Measurements from ENCODE around the gene BRSK2.
"Not testable (repeated sequence)": the region's sequence is repeated elsewhere in the genome, so short reads cannot be mapped to it uniquely, and the experiment has no call there.

BRSK2 gene

DNA sequence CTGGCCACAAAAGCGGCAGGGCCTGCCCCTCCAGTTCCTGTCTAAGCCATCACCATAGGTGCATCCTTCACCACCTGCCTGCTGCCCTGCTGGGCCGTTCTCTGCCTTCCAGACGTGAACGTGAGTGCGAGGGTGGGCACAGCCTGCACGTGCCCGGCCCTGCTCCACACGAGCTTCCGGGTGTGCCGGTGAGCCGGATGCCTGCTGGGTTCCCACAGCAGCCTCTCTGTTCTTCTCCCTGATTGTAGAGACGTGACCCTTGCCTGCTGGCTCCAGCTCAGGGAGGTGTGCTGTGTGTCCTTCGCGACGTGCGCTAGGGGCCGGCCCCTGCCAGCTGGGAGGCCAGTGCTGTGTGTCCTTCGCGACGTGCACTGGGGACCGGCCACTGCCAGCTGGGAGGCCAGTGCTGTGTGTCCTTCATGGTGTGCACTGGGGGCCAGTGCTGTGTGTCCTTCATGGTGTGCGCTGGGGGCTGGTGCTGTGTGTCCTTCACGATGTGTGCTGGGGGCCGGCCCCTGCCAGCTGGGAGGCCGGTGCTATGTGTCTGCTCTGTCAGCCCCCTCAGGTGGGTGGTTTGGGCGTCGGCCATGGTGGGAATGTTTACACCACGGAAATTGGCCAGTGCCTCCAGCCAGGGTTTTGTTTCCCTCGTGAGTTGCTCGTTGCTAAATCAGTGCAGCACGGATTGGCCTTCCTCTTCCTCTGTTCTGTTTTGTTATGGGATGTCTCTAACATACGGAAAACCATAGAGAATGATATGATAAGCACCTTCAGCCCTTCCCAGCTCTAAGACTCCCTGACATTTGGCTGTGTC lies 35.4 kb upstream of the BRSK2 start:
- DNase-seq = no peak

DNA sequence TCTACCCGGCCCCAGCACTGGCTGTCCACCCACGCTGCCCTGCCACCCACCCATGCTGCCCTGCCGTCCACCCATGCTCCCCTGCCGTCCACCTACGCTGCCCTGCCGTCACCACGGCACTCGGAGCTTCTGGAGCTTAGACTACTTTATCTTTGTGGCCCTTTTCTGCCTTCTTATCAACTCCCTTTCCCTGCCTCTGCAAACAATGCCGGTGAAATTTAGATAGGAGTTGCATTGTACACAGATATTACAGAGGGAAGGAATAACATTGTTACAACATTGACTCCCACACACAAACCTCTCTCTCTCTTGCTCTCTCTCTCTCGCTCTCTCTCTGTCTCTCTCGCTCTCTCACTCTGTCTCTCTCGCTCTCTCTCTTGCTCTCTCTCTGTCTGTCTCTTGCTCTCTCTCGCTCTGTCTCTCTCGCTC lies 33.7 kb upstream of the BRSK2 start:
- peak; percentile 54 for DNase-seq

DNA sequence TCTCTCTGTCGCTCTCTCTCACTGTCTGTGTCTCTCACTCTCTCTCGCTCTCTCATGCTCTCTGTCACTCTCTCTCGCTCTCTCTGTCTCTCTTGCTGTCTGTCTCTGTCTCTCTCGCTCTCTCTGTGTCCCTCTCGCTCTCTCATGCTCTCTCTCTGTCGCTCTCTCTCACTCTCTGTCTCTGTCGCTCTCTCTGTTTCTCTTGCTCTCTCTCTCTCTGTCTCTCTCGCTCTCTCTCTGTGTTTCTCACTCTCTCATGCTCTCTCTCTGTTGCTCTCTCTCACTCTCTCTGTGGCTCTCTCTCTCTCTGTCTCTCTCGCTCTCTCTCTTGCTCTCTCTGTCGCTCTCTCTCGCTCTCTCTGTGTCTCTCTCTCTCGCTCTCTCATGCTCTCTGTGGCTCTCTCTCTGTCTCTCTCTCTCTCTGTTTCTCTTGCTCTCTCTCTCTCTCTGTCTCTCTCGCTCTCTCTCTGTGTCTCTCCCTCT lies 33.2 kb upstream of the BRSK2 start:
- DNase-seq = no peak

DNA sequence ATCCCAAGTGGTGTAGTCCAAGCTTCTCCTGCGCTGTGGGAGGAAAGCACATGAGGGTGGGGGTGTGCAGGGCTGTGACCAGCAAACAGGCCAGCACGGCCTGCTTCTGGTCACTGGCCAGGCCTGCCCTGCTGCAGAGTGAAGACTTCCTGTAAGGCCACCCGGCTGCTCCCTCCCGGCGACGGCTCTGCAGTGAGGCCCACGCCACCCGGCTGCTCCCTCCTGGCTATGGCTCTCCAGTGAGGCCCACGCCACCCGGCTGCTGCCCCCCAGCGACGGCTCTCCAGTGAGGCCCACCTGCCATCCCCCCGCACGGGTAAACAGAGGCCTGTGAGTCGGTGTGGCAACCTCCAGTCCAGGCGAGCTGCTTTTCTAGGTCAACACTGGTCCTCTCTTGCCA lies 31.4 kb upstream of the BRSK2 start:
- DNase-seq = no peak

DNA sequence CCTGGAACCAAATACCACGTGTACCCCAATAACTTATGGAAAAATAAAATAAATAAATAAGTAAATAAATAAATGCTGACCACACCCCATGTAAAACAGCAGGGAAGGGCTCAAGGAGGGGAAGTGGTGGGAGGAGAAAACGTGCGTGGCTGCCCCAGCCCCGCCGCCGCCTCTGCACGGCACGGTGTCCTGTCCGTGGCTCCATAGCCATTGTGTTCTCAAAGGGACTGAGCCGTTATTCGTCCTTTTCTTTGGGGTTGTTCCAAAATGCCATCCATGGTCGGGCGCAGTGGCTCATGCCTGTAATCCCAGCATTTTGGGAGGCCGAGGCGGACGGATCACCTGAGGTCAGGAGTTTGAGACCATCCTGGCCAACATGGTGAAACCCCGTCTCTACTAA lies 30.8 kb upstream of the BRSK2 start:
- not testable (repeated sequence) for DNase-seq

DNA sequence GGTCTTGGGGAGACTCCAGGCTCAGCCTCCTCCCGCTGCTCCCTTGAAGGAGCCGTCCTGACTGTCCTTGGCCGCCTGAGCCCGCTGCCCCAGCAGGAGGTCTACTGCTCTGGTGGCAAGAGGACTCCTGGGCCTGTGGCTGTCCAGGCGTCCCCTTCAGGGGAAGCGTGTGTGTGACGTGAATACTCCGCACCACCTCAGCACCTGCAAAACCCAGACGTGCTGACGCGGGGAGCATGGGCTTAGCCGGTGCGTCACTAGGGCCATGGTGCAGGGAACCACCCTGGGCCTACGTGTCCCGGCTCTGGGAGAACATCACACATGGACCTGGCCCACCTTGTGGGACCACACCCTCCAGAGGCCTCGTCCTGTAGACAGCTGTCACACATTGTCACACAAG lies 30.2 kb upstream of the BRSK2 start:
- DNase-seq = no peak

DNA sequence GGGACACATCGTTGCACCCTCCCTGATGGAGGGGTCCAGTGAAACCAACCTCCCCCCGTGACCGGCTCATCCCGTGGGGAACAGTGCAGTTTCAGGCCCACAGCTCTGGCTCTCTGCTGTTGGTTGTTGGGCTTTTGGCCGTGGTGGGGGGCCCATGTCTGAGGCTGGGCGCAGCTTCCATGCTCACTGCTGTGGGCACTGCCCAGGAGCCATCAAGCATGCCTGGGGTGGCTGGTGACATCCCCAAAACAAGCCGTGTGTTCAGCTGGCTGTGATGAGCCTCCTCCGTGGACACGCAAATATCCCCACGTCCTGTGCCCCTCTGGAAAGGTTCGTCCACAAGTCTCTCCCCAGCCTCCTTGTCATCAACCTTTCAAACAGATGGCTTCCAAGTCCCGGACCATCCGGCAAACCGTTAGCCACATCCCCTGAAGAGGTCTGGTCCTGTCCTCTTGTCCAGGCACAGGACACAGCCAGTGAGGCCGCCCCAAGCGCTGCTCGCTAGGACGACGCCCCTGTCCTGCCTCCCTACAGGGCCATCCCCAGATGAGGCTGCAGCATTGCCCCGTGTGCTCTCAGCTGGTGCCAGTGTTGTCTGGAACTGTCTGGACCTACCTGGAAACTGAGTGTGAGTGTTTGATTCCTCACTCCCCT lies 29.4 kb upstream of the BRSK2 start:
- no peak for DNase-seq

DNA sequence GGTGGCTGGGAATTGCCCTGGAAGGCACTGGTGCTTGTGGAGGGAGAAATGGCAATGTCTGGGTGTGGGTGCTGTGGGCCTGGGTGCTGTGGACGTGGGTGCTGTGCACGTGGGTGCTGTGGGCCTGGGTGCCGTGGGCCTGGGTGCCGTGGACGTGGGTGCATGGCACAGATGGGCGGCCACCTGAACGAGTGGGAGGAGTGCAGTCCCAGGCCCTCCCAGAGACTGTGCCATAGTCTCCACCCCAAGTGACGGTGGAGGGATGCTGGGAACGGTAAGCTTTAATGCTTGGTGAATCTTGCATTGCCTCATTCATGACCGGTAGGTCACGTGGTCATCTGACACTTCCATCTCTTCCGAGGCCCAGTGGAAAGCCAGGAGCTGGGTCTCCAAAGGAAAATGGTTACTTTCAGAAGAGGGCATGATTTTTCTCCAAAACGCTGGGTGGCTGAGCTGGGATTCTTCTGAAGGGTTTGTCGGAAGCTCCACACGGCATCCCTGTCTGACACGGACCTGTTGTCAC lies 28.8 kb upstream of the BRSK2 start:
- DNase-seq = no peak

DNA sequence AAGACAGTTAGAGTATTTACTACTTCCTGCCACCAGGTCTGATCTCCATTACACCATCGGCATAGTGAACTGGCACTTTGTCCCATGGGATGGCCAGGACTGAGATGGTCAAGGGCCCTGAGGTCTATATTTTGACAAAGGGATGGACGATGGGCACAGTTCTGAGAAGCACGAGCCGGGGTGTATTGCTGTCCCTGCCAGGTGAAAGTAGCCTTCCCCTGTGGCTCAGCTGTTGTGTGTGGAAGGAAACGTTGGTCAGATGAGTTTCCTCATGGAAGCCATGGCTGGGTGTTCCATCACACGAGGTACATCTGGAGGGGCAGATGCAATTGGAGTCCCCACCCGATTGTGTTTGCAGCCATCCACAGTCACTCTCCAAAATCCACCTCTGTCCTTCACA lies 27.9 kb upstream of the BRSK2 start:
- DNase-seq = no peak

DNA sequence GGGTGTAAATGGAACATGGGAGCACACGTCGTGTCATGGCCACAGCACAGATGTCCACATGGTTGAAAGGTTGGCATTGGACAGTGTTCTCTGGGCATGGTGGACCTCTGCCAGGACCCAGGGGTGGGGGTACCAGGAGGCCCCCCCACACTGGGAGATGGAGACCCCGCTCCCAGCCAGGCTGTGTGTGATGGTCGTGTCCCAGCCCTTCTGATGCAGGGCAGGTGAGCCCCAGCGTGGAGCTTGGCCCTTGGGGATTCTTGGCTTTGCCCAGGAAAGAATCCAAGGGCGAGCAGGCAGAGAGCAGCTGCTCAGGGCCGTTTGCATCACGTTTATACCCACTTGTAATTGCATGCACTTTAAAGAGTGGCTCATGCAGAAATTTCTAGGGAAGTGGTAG lies 22.0 kb upstream of the BRSK2 start:
- no peak for DNase-seq

DNA sequence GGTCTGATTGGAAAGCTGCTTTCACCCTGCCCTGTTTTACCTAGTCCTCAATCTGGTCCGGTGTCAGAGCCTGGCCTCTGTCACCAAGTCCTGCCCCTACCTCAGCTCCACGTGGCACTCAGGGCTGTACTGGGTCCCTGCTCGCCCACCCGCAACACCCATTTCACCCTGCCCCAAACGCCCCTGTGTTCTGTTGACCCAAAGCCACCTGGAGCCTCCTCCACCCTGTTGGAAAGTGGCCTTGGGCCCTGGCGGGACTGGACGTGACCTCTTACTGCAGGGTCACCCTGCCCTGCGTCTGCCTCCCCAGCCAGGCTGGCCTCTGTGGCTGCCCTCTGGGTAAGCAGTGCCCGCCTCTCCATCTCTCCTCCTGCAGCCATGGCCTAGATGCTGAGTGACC lies 21.5 kb upstream of the BRSK2 start:
- no peak for DNase-seq

DNA sequence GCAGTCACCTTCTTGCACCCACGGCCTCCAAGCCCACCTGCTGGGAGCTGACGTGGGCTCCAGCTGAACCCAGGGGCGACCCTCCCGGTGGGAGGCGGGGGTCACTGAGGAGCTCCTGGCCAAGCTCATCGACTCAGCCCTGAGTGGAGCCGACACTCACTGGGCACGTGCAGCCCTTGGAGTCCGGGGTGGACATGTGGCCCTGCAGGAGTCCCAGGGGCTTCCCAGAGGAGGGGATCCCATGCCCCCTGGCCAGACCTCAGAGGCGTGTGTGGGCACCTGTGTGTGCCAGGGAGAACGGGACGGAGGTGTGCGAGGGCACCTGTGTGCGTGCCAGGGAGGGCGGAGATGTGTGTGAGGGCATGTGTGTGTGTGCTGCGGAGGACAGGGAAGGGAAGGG lies 20.8 kb upstream of the BRSK2 start:
- DNase-seq = no peak

DNA sequence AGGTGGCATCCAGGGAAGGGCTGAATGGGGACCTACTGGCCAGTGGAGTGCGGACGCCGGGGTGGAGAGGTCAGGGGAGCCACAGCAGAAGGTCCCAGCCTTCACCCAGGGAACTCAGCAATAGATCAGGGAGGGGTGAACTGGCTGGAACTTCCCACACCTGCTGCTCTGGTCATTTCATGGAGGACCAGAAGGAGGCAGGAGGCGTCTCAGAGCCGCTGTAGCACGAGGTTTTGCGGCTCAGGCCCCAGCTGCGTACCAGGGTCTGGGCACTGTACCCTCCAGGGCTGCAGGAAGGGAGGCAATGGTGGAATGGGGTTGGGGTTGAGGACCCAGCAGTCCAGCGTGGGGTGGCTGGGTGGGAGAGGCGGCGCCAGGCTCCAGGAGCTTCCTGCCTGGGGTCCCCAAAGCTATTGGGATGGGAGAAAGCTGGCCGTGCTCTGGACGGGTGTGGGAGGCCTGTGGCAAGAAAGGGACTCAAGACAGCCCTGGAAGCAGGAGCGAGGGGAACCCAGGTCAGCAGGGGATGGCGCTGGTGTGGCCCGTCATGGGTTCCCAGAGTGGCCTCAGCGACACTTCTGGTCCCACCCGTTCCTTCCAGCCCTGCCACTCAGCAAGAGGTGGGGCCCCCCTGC lies 20.2 kb upstream of the BRSK2 start:
- no peak for DNase-seq

DNA sequence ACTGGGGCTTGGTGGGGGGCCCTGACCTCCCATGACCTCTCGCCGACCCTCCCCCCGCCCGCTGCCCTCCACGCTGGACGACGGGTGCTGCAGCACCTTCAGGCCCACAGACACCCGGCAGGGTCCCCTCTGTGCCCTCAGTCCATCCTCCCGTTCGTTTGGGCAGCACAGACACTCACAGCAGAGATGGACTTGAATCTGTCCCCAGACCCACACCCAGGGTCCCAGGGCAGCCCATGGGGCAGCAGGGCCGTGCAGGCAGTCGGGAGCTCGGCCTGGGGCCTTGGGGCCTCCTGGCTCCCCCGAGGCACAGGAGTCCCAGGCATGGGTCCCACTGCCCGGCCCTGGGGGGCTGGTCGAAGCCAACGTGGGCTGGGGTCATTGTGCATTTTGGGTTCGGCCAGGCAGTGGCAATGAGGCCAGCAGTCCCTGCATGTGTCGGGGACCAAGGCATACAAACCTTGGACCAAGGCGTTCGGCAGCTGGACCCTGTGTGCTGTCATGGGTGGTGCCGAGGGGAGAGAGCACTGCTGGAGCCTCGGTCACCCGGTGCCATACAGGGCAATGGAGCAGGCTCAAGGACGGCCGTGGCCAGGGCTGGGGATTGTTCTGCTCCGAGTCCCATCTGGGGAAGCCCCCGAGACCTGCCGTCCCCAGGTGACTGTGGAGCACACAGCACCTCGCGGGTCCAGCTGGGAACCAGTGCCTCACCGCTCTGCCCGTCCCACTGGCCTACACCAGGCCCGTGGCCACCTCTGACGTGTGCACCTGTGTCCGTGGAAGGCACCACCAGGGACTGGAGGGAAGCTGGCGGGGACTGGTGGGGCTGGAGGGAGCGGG lies 19.3 kb upstream of the BRSK2 start:
- DNase-seq = no peak

DNA sequence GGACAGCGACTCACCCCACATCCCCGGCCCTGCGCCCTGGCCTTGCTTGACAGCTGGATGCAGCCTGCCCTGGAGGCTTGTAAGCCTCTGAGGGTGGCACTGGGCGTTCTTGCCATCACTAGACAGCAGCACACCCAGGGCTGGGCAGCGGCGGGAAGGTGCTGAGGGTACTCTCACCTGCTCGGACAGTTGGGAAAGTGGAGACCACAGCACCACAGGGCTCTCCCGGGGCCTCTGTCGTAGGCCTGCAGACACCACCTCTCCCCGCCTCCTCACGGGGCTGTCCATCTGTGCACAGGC lies 18.8 kb upstream of the BRSK2 start:
- no peak for DNase-seq

DNA sequence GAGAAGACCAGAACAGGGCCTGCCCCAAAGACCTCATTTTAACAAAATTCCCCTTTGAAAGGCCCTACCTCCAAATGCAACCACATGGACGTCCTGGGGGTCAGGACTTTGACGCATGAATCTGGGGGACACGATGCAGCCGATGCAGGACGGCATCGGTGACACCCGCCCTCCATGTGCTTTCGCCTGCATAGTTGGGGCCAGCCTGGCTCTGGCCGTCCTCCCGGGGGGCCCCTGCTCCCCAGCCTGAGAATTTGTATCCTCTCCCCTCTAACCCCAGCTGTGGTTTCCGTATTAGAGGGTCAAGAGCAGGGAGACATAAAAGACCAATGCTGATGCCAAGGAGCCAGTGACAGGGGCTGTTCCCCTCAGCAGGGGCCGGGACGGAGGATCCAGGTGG lies 18.4 kb upstream of the BRSK2 start:
- DNase-seq = no peak

DNA sequence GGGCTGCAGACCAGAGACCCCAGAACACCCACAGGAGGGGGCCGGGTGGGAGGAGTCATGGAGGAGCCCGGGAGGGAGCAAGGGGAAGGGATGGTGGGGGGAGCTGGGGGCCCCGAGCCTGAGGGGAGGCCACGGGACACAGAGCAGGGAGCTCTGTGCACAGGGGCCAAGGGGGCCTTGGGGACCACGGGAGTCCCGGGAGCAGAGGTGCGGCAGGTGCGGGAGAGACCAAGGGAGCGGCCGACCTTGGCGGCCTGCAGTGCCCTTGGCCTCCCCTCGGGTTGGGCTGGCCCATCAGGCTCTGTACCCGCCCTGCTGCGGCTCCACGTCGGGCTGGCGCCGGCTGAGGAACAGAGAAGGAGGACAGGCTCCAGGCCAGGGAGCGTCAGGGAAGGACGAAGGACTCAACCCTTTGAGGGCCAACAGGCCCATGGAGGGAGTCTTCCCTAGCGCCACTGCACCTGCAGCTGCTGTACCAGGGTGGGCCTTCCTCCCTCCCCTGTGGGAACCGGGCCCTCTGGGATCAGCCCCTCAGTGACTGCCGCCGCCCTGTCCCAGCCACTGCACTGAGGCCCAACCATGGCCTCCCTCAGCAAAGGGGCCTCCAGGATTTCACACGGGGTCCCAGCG lies 17.8 kb upstream of the BRSK2 start:
- DNase-seq = no peak

DNA sequence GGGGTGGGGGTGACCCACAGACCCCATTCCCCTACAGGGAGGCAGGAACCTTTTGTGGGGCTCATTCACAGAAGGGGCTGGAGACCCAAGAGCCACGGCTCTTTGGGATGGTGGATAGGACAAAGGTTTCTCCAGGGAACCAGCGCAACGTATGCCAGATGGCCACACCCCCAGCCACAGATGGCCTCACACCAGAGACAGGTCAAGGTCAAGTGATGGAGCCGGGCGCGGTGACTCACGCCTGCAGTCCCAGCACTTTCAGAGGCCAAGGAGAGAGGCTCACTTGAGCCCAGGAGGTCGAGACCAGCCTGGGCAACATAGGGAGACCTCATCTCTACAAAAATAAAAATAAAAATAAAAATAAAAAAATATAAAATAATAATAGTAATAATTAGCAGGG lies 17.1 kb upstream of the BRSK2 start:
- DNase-seq = no peak

DNA sequence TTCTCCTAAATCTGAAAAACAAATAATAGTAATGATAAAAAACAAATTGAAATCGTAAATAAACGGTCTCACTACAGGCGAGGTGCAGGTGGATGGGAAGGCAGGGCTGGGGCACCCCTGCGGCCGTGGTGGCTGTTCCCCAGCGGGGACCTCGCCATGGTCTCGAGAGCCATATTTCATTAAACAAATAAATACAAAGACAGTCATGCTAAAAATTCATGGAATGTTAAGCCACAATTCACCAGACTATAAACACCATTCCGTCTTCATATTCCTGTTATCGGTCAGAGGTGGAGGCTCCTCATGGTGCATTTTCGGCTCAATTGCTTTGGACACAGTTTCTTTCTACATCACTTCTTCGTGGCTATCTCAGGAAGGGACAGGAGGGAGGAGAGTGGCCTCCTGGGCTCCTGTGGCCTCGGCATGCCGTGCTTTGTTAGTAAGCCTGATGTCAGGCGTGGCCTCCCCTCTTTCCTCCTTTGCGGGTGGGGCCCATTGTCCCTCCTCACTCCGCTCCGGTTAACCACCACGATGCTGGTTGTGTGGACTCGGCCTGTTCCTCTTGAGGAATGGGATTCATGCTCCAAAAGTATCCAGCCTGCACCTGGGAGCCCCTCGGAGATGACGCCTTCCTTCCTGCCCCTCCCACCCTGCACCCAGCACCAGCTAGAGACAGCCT lies 16.1 kb upstream of the BRSK2 start:
- no peak for DNase-seq

DNA sequence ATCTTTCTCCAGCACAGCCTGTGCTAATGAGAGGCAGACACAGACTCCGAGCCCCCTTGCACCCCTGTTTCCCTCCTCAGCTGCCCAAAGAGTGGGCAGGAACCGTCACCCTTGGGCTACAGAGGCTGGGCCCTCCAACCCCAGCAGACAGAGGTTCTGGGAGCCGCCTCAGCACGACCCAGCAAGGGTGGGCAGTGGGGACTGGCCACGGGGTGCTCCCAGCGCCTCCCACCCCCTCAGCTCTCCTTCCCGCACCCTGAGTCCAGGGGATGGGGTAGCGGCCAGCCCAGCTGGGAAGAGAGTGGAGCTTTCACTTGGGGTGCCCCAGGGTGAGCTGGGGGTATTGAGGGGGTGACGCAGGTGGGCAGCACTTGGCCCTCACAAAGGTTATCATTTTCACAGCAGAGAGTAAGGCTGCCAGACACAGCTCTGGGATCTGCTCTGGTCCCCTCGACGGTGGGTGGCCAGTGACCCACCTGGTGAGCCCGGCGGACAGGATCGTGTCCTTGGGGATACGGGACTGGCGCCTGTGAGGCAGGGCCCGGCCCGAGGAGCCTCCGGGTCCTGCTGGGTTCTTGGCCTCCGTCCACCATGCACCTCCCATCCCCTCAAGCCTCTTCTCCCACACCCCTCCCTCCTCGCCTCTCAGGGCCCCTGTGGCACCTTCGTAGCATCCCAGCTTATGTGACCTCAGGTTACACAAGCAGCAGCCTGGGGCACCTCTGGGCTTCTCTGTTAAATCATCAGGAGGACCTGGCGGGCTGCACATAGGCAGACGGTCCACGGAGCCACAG lies 14.4 kb upstream of the BRSK2 start:
- no peak for DNase-seq

DNA sequence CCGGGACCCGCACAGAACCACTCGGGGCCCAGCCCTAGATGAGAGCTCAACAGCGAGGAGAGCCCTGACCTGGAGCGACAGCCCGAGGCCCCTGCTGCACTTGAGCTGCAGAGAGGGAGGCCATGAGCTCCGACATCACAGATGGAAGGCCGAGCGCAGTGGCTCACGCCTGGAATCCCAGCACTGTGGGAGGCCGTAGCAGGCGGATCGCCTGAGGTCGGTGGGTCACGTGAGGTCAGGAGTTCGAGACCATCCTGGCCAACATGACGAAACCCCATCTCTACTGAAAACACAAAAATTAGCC lies 13.8 kb upstream of the BRSK2 start:
- no peak for DNase-seq
